KG1 (cell line): Measurements from ENCODE around the gene TMEM238.
"Not testable (repeated sequence)": the region's sequence is repeated elsewhere in the genome, so short reads cannot be mapped to it uniquely, and the experiment has no call there.

Experiments used
- DNase-seq: peaks from one replicate; lab custom pipeline; 2025; lab: John Stamatoyannopoulos, UW

Gene TMEM238

DNA sequence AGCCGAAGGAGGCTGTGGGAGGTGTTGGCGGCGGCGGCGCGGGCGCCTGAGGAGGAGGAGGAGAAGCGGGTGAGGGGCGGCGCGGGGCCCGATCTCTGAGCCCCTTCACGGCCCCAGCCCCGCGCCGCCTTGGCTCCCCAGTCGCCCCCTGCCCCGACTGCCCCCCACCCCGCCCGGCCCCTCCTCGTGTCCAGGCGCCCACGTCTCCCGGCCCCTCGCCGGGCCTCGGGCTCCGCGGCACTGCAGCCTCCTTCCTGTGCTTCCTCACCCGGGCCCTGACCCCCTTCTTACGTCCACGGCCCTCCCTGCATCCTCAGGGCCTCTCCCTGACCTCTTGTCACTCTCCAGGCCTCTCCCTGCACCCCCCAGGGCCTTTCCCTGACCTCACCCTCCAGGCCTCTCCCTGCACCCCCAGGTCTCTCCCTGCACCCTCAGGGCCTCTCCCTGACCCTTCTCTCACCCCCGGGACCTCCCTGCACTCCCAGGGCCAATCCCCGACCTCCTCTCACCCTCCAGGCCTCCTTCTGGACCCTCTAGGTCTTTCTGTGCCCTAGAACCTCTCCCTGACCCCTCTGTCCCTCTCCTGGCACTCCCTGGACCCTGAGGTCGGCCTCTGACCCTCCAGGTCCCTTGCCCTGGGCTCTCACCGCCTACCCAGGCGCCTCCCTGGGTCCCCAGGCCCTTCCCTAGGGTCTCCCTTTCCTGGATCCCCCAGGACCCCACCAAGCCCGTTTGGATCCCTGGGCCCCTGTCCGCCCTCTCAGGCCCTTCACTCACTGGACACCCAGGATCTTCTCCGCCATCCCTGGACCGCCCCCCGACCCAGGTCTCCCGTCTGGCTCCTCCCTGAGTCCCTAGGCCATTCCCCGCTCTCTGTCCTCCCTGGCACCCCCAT, 44.0 kb downstream of the TMEM238 start:
- no peak for DNase-seq

DNA sequence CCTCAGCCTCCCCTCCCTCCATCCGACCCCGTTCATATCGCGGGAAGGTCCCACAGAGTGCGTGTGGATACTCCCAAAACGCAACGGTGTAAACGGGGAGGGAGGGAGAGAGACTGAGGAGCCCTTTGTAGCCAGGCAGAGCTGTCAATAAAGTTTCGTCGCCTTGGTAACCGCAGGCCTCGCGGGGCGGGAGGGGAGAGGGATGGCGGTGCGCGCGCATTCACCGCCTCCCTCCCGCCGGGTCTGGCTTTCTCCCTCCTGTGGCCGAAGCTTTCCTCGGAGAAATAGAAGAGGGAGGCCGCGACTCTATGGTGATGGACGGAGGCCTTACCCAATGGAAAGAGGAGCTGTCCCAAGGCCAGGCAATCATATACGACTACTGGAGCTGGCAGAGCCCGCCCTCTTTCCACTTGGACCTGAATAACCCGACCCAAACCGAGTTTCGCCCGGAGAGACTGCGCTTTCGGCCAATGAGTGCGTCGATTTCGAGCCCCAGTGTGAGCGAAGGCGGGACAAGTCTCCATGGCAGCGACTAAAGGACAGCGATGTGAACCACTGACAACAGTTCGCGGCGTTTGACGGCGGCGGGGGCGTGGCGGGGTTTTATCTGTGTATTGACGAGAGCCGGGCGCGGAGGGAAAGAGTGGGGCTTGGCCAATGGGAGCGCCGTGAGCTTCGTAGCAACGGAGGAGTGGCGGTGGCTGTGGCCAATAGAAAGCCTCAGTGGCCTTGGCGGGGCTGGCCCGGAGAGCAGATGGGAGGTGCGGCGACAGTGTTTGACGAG, 44.8 kb downstream of the TMEM238 start, which contains the start of gene KMT5C:
Gene KMT5C (plus strand): TSS at position 772 of the 784 bp plus-strand sequence. CDS start 2,061 bp downstream, outside the sequence.
- DNase-seq: peak; percentile 100

DNA sequence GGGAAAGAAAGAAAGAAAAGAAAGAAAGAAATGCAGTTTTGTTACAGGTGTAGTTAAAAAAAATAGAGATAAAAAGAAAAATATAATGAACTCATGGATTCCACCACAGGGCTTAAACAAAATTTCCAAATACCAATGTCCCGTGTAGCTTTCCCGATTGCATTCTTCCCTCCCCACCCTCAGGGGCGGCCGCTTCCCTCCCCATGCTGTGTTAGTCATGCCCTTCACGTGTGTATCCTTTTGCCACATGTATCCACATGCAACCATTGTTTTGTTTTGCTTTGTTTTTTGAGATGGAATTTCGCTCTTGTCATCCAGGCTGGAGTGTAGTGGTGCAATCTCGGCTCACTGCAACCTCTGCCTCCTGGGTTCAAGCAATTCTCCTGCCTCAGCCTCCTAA, 48.0 kb downstream of the TMEM238 start:
- DNase-seq: no peak

DNA sequence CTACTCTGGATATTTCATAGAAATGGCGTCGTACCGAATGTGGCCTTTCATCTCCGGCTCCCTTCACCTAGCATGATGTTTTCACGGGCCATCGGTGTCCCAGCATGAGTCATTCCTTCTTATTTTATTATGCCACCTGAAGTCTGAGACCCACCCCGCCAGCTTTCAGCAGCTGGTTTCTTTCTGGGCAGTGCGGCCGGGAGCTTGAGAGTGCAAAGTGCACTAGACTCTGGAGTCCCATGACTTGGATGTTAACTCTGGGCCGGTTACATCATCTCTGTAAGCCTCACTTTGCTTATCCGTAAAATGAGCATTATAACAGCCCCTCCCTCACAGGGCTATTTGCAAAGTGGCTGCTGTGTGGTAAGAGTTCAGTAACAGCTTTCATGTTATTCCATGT, 50.2 kb downstream of the TMEM238 start:
- DNase-seq: no peak

DNA sequence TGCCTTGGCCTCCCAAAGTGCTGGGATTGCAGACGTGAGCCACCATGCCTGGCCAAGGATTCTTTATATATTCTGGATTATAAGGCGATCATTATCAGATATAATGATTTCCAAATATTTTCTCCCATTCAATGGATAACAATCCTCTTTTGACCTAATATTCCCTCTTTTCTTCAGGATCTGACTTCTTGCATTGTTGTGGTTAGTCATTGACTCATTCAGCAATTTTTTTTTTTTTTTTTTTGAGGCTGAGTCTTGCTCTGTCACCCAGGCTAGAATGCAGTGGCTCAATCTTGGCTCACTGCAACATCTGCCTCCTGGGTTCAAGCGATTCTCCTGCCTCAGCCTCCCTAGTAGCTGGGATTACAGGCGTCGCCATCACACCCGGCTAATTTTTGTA, 54.3 kb downstream of the TMEM238 start:
- DNase-seq: not testable (repeated sequence)
